ENCODE results near the gene PTPRU.

- TF ChIP-seq EZH2phosphoT487 (IDR thresholded peaks at IDR 0.05; ENCODE audit: borderline replicate concordance) (no peak), CTCF (IDR thresholded peaks at IDR 0.05 in 2 of 3, conservative IDR thresholded peaks at IDR 0.05 in 1 of 3; ENCODE audit: borderline replicate concordance in 1 of 3, insufficient read depth in 1 of 3, low read depth in 2 of 3, low read length in 2 of 3) (no peak), RAD21 (IDR thresholded peaks at IDR 0.05; ENCODE audit: low read depth) (no peak), POLR2A (IDR thresholded peaks at IDR 0.05; ENCODE audit: borderline replicate concordance, extremely low read depth, insufficient read depth, insufficient read length) (no peak)
These were observed 54.2 kb downstream of the PTPRU start for GRCh38 chr1:29290414-29290985.
